GM23248 (cell line): ENCODE results near the gene HSPA1L. TPM values are rescaled to one million over a fixed set of nuclear protein-coding genes. Genes with fewer than 3 reads are reported as not detected.
"Not testable (repeated sequence)": the region's sequence is repeated elsewhere in the genome, so short reads cannot be mapped to it uniquely, and the experiment has no call there.

Source experiments
- DNase-seq: peaks from one replicate; pipeline ENCODE4 v3.0.0-alpha.2; 2015
- H2AFZ ChIP-seq: fragments of 200-600 bp; sonication (generic); 2 replicates; pipeline ENCODE4 v1.6.1; 2016; ENCODE audit warnings: antibody characterized with exemption
- H3F3A ChIP-seq: fragments of 200-600 bp; sonication (generic); 2 replicates; pipeline ENCODE4 v1.6.1; 2016; ENCODE audit warnings: mild to moderate bottlenecking, antibody characterized with exemption, mixed run types; ENCODE audit not compliant: insufficient read depth
- H3K27ac ChIP-seq: fragments of 200-600 bp; sonication (generic); 2 replicates; pipeline ENCODE4 v1.5.1; 2016; ENCODE audit warnings: mild to moderate bottlenecking
- H3K27me3 ChIP-seq: fragments of 200-600 bp; sonication (generic); replicated peaks from 2 replicates; pipeline ENCODE4 v1.6.1; 2016; ENCODE audit warnings: mild to moderate bottlenecking; ENCODE audit not compliant: insufficient read depth
- H3K36me3 ChIP-seq: fragments of 200-600 bp; sonication (generic); 2 replicates; pipeline ENCODE4 v1.6.1; 2016; ENCODE audit warnings: low read depth, mild to moderate bottlenecking
- H3K4me1 ChIP-seq: fragments of 200-600 bp; sonication (generic); 2 replicates; pipeline ENCODE4 v1.6.1; 2016; ENCODE audit warnings: mild to moderate bottlenecking; ENCODE audit not compliant: insufficient read depth
- H3K4me2 ChIP-seq: fragments of 200-600 bp; sonication (generic); one replicate; pipeline ENCODE4 v1.6.1; 2016; ENCODE audit warnings: mild to moderate bottlenecking; ENCODE audit not compliant: unreplicated experiment
- H3K4me3 ChIP-seq: fragments of 200-600 bp; sonication (generic); 2 replicates; pipeline ENCODE4 v1.5.1; 2016; ENCODE audit warnings: mild to moderate bottlenecking
- H3K79me2 ChIP-seq: fragments of 200-600 bp; sonication (generic); 2 replicates; pipeline ENCODE4 v1.6.1; 2016; ENCODE audit warnings: mild to moderate bottlenecking; ENCODE audit not compliant: insufficient read depth
- H3K9ac ChIP-seq: fragments of 200-600 bp; sonication (generic); 2 replicates; pipeline ENCODE4 v1.6.1; 2016; ENCODE audit warnings: mild to moderate bottlenecking
- H3K9me2 ChIP-seq: fragments of 200-600 bp; sonication (generic); 2 replicates; pipeline ENCODE4 v1.6.1; 2016; ENCODE audit warnings: mixed run types, mild to moderate bottlenecking, moderate library complexity; ENCODE audit not compliant: insufficient read depth
- H3K9me3 ChIP-seq: fragments of 200-600 bp; sonication (generic); one replicate; pipeline ENCODE4 v1.6.1; 2017; ENCODE audit warnings: low read depth
- H4K20me1 ChIP-seq: fragments of 200-600 bp; sonication (generic); 2 replicates; pipeline ENCODE4 v1.6.0; 2016; ENCODE audit not compliant: insufficient read depth
- EZH2 ChIP-seq: fragments of 200-600 bp; sonication (generic); IDR thresholded peaks from 2 replicates; pipeline ENCODE4 v1.6.1; 2018; ENCODE audit warnings: antibody characterized with exemption, mild to moderate bottlenecking; ENCODE audit not compliant: insufficient read depth, poor library complexity, severe bottlenecking
- EZH2phosphoT487 ChIP-seq: fragments of 200-600 bp; sonication (generic); IDR thresholded peaks from 2 replicates; pipeline ENCODE4 v1.6.1; 2018; ENCODE audit warnings: antibody characterized with exemption, moderate library complexity, mild to moderate bottlenecking, low read depth; ENCODE audit not compliant: insufficient read depth
- WGBS, 2 experiments: methylation state at CpG; one replicate each; pipeline ENCODE4 v1.1.6; 2015 to 2017; ENCODE audit warnings: low lambda C conversion rate in 2 of 2, low coverage in 1 of 2; ENCODE audit errors: missing lambda C conversion rate in 2 of 2; 5-methylcytosine and 5-hydroxymethylcytosine counted together
- in situ Hi-C: fragments of 300-500 bp; cut with MboI; formaldehyde crosslinking; loops from 2 replicates; pipeline ENCODE4 v1.15.0; 2020
- polyA plus RNA-seq: library from polyadenylated mRNA; unstranded; fragments of >200 nt; fragmentation: Nextera tagmentation; extraction: Ambion mirVana; gene quantifications from 2 replicates; pipeline ENCODE4 v1.2.1, GENCODE V29; 2016
- total RNA-seq: library from RNA; depleted of rRNA; stranded (reverse); fragments of >200 nt; shearing (Covaris generic); gene quantifications from 2 replicates; pipeline ENCODE4 v1.2.3, GENCODE V29; 2014

The HSPA1L gene
- total and polyA plus RNA-seq, 2 experiments from 2014 or later = 0.91 to 1.7 TPM

- H3K27me3 ChIP-seq = no peaks in the 10 kb centered on the region
- H2AFZ ChIP-seq = peak overlapping the region; percentile 92
- H3K4me2 ChIP-seq = peak overlapping the region; percentile 89
- H3K27ac ChIP-seq = peak overlapping the region; percentile 85
- TF ChIP-seq EZH2 (no peak), EZH2phosphoT487 (no peak)
- peaks cover 23% of the 10 kb centered on the region for H3F3A ChIP-seq
- in situ Hi-C loops = no loop called here
- peaks cover 57% of the 10 kb centered on the region for H3K79me2 ChIP-seq
- peak overlapping the region; percentile 94 for H3K4me3 ChIP-seq
- peak; percentile 74 for DNase-seq
- no peaks in the 10 kb centered on the region for H3K9me2 ChIP-seq
- H3K4me1 ChIP-seq = peaks cover 6% of the 10 kb centered on the region; the same call in 1 of the 2 replicates
- H3K36me3 ChIP-seq = peaks cover 13% of the 10 kb centered on the region
- peak overlapping the region; percentile 93 for H3K9ac ChIP-seq
- no peaks in the 10 kb centered on the region for H3K9me3 ChIP-seq
- 6 to 8% methylated on average over 7 of the region's 7 CpGs for WGBS, 2 experiments
- no peaks in the 10 kb centered on the region for H4K20me1 ChIP-seq
Measured at GRCh38 chr6:31794294-31794865, 20.7 kb downstream of the HSPA1L start.

GRCh38 chr6:31793927-31794245, 21.2 kb downstream of the HSPA1L start:
- H3K27ac ChIP-seq = peak overlapping the region; percentile 85
- H3K79me2 ChIP-seq = peaks cover 62% of the 10 kb centered on the region
- H3K27me3 ChIP-seq, H3K4me1 ChIP-seq, in situ Hi-C loops, H3K9me2 ChIP-seq, DNase-seq, H3K9me3 ChIP-seq, H2AFZ ChIP-seq, H4K20me1 ChIP-seq: not testable (repeated sequence)
- peaks cover 23% of the 10 kb centered on the region for H3F3A ChIP-seq
- H3K4me2 ChIP-seq = peak overlapping the region; percentile 89
- 86 to 94% methylated on average over 6 of the region's 6 CpGs for WGBS, 2 experiments
- H3K9ac ChIP-seq = peak overlapping the region; percentile 93
- H3K36me3 ChIP-seq = peaks cover 18% of the 10 kb centered on the region
- peak overlapping the region; percentile 94 for H3K4me3 ChIP-seq

GRCh38 chr6:31792761-31793171, 22.3 kb downstream of the HSPA1L start:
- no peak overlapping the region for H3K4me3 ChIP-seq
- peak; percentile 36 for DNase-seq
- no peak overlapping the region for H3K9ac ChIP-seq
- H3K36me3 ChIP-seq = peaks cover 20% of the 10 kb centered on the region
- no peaks in the 10 kb centered on the region for H4K20me1 ChIP-seq
- WGBS, 2 experiments = 86 to 91% methylated on average over 12 of the region's 12 CpGs
- peaks cover 63% of the 10 kb centered on the region for H3K79me2 ChIP-seq
- H3F3A ChIP-seq = peaks cover 22% of the 10 kb centered on the region
- H3K4me2 ChIP-seq = no peak overlapping the region
- in situ Hi-C loops = no loop called here
- H3K27ac ChIP-seq = no peak overlapping the region
- H2AFZ ChIP-seq = no peak overlapping the region
- peaks cover 6% of the 10 kb centered on the region; the same call in 1 of the 2 replicates for H3K4me1 ChIP-seq
- TF ChIP-seq EZH2 (no peak), EZH2phosphoT487 (no peak)
- no peaks in the 10 kb centered on the region for H3K27me3 ChIP-seq
- H3K9me2 ChIP-seq = no peaks in the 10 kb centered on the region
- H3K9me3 ChIP-seq = no peaks in the 10 kb centered on the region

GRCh38 chr6:31792090-31792374, 23.1 kb downstream of the HSPA1L start:
- peaks cover 24% of the 10 kb centered on the region for H3K36me3 ChIP-seq
- H3K27me3 ChIP-seq = no peaks in the 10 kb centered on the region
- peaks cover 6% of the 10 kb centered on the region; the same call in 1 of the 2 replicates for H3K4me1 ChIP-seq
- no peak overlapping the region for H3K4me3 ChIP-seq
- H4K20me1 ChIP-seq = no peaks in the 10 kb centered on the region
- H3K9me2 ChIP-seq = no peaks in the 10 kb centered on the region
- no peak overlapping the region for H3K27ac ChIP-seq
- no peak for DNase-seq
- H2AFZ ChIP-seq = no peak overlapping the region
- H3K79me2 ChIP-seq = peaks cover 69% of the 10 kb centered on the region
- H3K4me2 ChIP-seq = no peak overlapping the region
- H3K9me3 ChIP-seq = no peaks in the 10 kb centered on the region
- H3K9ac ChIP-seq = no peak overlapping the region
- in situ Hi-C loops = no loop called here
- peaks cover 15% of the 10 kb centered on the region for H3F3A ChIP-seq
- 93 to 95% methylated on average over 3 of the region's 3 CpGs for WGBS, 2 experiments
- TF ChIP-seq EZH2 (no peak), EZH2phosphoT487 (no peak)
